DOHH2 (cell line): ENCODE results near the gene HYAL2.

Experiments used
- H3F3A ChIP-seq: fragments of 200-600 bp; sonication (generic), shearing (Covaris generic); 2 replicates; pipeline ENCODE4 v1.6.0; 2016; ENCODE audit warnings: antibody characterized with exemption, mild to moderate bottlenecking; ENCODE audit not compliant: control insufficient read depth, insufficient read depth
- H3K27ac ChIP-seq: fragments of 200-600 bp; sonication (generic); 2 replicates; pipeline ENCODE4 v1.5.1; 2014; ENCODE audit warnings: low read depth, mild to moderate bottlenecking, low read length, moderate library complexity
- H3K27me3 ChIP-seq: fragments of 200-600 bp; sonication (generic); 2 replicates; pipeline ENCODE4 v1.6.1; 2014; ENCODE audit warnings: mild to moderate bottlenecking, low read length, mixed read lengths; ENCODE audit not compliant: control insufficient read depth
- H3K36me3 ChIP-seq: fragments of 200-600 bp; sonication (generic); 2 replicates; pipeline ENCODE4 v1.6.1; 2014; ENCODE audit warnings: mild to moderate bottlenecking, low read length, moderate library complexity, mixed read lengths; ENCODE audit not compliant: control insufficient read depth
- H3K4me1 ChIP-seq: fragments of 200-600 bp; sonication (generic); 2 replicates; pipeline ENCODE4 v1.6.1; 2014; ENCODE audit warnings: mild to moderate bottlenecking, low read length, mixed read lengths; ENCODE audit not compliant: control insufficient read depth
- H3K4me2 ChIP-seq: fragments of 200-600 bp; sonication (generic); 2 replicates; pipeline ENCODE4 v1.6.0; 2014; ENCODE audit warnings: mild to moderate bottlenecking, low read length, moderate library complexity
- H3K4me3 ChIP-seq: fragments of 200-600 bp; sonication (generic); 2 replicates; pipeline ENCODE4 v1.5.1; 2014; ENCODE audit warnings: mild to moderate bottlenecking, low read length, mixed read lengths
- H3K79me2 ChIP-seq: fragments of 200-600 bp; sonication (generic); 2 replicates; pipeline ENCODE4 v1.6.1; 2014; ENCODE audit warnings: mild to moderate bottlenecking, low read length, mixed read lengths; ENCODE audit not compliant: control insufficient read depth
- H3K9me2 ChIP-seq: fragments of 200-600 bp; sonication (generic); replicated peaks from 2 replicates; pipeline ENCODE4 v1.6.1; 2014; ENCODE audit warnings: mild to moderate bottlenecking, low read length, mixed read lengths; ENCODE audit not compliant: control insufficient read depth
- H3K9me3 ChIP-seq: fragments of 200-600 bp; sonication (generic); 2 replicates; pipeline ENCODE4 v1.6.1; 2014; ENCODE audit warnings: antibody characterized with exemption, low read length, mixed read lengths; ENCODE audit not compliant: control insufficient read depth, insufficient read depth
- H4K20me1 ChIP-seq: fragments of 200-600 bp; sonication (generic); 2 replicates; pipeline ENCODE4 v1.6.0; 2014; ENCODE audit warnings: low read depth, mild to moderate bottlenecking, antibody characterized with exemption, low read length, moderate library complexity; ENCODE audit not compliant: control insufficient read depth, insufficient read depth
- CTCF ChIP-seq: fragments of 200-600 bp; sonication (generic); IDR thresholded peaks from one replicate; pipeline ENCODE4 v1.5.1; 2014; ENCODE audit warnings: antibody characterized with exemption, mild to moderate bottlenecking, low read depth, low read length; ENCODE audit not compliant: poor library complexity, severe bottlenecking
- EZH2phosphoT487 ChIP-seq: fragments of 200-600 bp; sonication (generic); IDR thresholded peaks from 2 replicates; pipeline ENCODE4 v1.6.1; 2017; ENCODE audit warnings: borderline replicate concordance, mild to moderate bottlenecking, antibody characterized with exemption, low read length, moderate library complexity, mixed read lengths

The HYAL2 gene

GRCh38 chr3:50317300-50317699 is 5.2 kb downstream of the HYAL2 start:
- Histone ChIP-seq H3K79me2 (peaks cover 3% of the 10 kb centered on the region; the same call in 1 of the 2 replicates), H3K36me3 (peaks cover 10% of the 10 kb centered on the region), H3K27me3 (no peaks in the 10 kb centered on the region), H4K20me1 (no peaks in the 10 kb centered on the region), H3K9me2 (no peaks in the 10 kb centered on the region), H3F3A (no peaks in the 10 kb centered on the region), H3K4me3 (no peak overlapping the region), H3K9me3 (no peaks in the 10 kb centered on the region), H3K4me1 (peaks cover 22% of the 10 kb centered on the region), H3K4me2 (no peak overlapping the region), H3K27ac (no peak overlapping the region)
- no peak for TF ChIP-seq EZH2phosphoT487
- no peak for TF ChIP-seq CTCF

- Histone ChIP-seq H3K27me3 (no peaks in the 10 kb centered on the region), H3K4me3 (no peak overlapping the region), H3K79me2 (peaks cover 3% of the 10 kb centered on the region; the same call in 1 of the 2 replicates), H3K36me3 (peaks cover 10% of the 10 kb centered on the region), H3K9me3 (no peaks in the 10 kb centered on the region), H3K9me2 (no peaks in the 10 kb centered on the region), H4K20me1 (no peaks in the 10 kb centered on the region), H3K4me2 (no peak overlapping the region), H3K27ac (no peak overlapping the region), H3F3A (no peaks in the 10 kb centered on the region), H3K4me1 (peaks cover 17% of the 10 kb centered on the region)
- TF ChIP-seq CTCF (no peak), EZH2phosphoT487 (no peak)
These were observed 5.8 kb downstream of the HYAL2 start for GRCh38 chr3:50316657-50317242.

GRCh38 chr3:50314816-50315215 is 7.7 kb downstream of the HYAL2 start:
- Histone ChIP-seq H3K9me2 (no peaks in the 10 kb centered on the region), H3K4me3 (no peak overlapping the region), H3K27me3 (no peaks in the 10 kb centered on the region), H4K20me1 (no peaks in the 10 kb centered on the region), H3K4me2 (no peak overlapping the region), H3K9me3 (no peaks in the 10 kb centered on the region), H3K79me2 (no peaks in the 10 kb centered on the region), H3K4me1 (peaks cover 6% of the 10 kb centered on the region; the same call in 1 of the 2 replicates), H3K36me3 (peaks cover 10% of the 10 kb centered on the region), H3F3A (no peaks in the 10 kb centered on the region; the same call in 1 of the 2 replicates), H3K27ac (no peak overlapping the region)
- TF ChIP-seq EZH2phosphoT487 = no peak
- no peak for TF ChIP-seq CTCF
